GM12878 (cell line): ENCODE results near the gene LRRN4. TPM values are rescaled to one million over a fixed set of nuclear protein-coding genes. Genes with fewer than 3 reads are reported as not detected.

Experiments
- ATAC-seq: fragments of 200-7000 bp; cut with Tn5 transposase; 3 replicates; pipeline ENCODE4 v1.9.1; 2020; ENCODE audit warnings: mild to moderate bottlenecking, moderate library complexity
- BruUV-seq: library from RNA; stranded (reverse); fragments of 400-500 nt; replicated peaks from 2 replicates; lab custom pipeline; 2021; lab: Mats Ljungman, UMichigan
- CTCF ChIA-PET: fragments of 300-600 bp; sonication (Branson Sonifier 250); formaldehyde crosslinking; extraction: SDS; loops from one replicate; lab custom pipeline; 2021; ENCODE audit warnings: inconsistent platforms; lab: Yijun Ruan, JAX
- POLR2A ChIA-PET: fragments of 350-600 bp; formaldehyde crosslinking; extraction: SDS; loops from one replicate; lab custom pipeline; 2021; ENCODE audit warnings: inconsistent platforms; lab: Charles Lee
- RAD21 ChIA-PET: fragments of 300-600 bp; sonication (Branson Sonifier 250); formaldehyde crosslinking; loops from one replicate; lab custom pipeline; 2023; ENCODE audit warnings: antibody characterized with exemption; ENCODE audit not compliant: unreplicated experiment; lab: Charles Lee
- SMC1A ChIA-PET: fragments of 300-600 bp; sonication (Branson Sonifier 250); formaldehyde crosslinking; loops from one replicate; lab custom pipeline; 2023; ENCODE audit not compliant: unreplicated experiment, uncharacterized antibody; lab: Charles Lee
- DNase-seq: peaks from one replicate; pipeline ENCODE4 v3.0.0-alpha.2; 2011; ENCODE audit warnings: low read depth, low spot score
- FAIRE-seq: peaks from 3 replicates; lab custom pipeline; 2011; peaks lifted over from hg19 to GRCh38; lab: Jason Lieb, UNC
- H2AFZ ChIP-seq: 2 replicates; pipeline ENCODE4 v1.6.0; 2011; ENCODE audit warnings: low read depth, low read length, control low read depth; ENCODE audit not compliant: control insufficient read depth
- H3K27ac ChIP-seq: 2 replicates; pipeline ENCODE4 v1.5.1; 2011; ENCODE audit warnings: control low read depth; ENCODE audit not compliant: control insufficient read depth, insufficient read depth
- H3K27me3 ChIP-seq, 2 experiments: replicated peaks in 1 of 2; 2 replicates each; pipeline versions ENCODE4 v1.6.0 to v1.6.1; 2011; ENCODE audit warnings: low read length in 1 of 2; ENCODE audit not compliant: control insufficient read depth in 2 of 2, insufficient read depth in 2 of 2
- H3K36me3 ChIP-seq, 2 experiments: 2 replicates each; pipeline ENCODE4 v1.5.1; 2011; ENCODE audit warnings: low read length in 1 of 2; ENCODE audit not compliant: control insufficient read depth in 2 of 2, insufficient read depth in 2 of 2
- H3K4me1 ChIP-seq: 2 replicates; pipeline ENCODE4 v1.6.1; 2011; ENCODE audit warnings: mild to moderate bottlenecking, low read length, moderate library complexity, mixed read lengths; ENCODE audit not compliant: control insufficient read depth, insufficient read depth
- H3K4me2 ChIP-seq: 2 replicates; pipeline ENCODE4 v1.6.0; 2011; ENCODE audit warnings: control low read depth; ENCODE audit not compliant: control insufficient read depth, insufficient read depth
- H3K4me3 ChIP-seq: fragments of 200-600 bp; sonication (generic); 2 replicates; pipeline ENCODE4 v1.5.1; 2016
- H3K79me2 ChIP-seq: 2 replicates; pipeline ENCODE4 v1.6.0; 2011; ENCODE audit warnings: low read length; ENCODE audit not compliant: control insufficient read depth, insufficient read depth
- H3K9ac ChIP-seq: 2 replicates; pipeline ENCODE4 v1.8.0; 2011; ENCODE audit warnings: low read length, control low read depth, mixed read lengths; ENCODE audit not compliant: control insufficient read depth, insufficient read depth
- H3K9me3 ChIP-seq: replicated peaks from 3 replicates; pipeline ENCODE4 v1.5.1; 2011; ENCODE audit warnings: mild to moderate bottlenecking, low read length; ENCODE audit not compliant: control insufficient read depth, insufficient read depth
- H4K20me1 ChIP-seq: 2 replicates; pipeline ENCODE4 v1.6.0; 2011; ENCODE audit not compliant: control insufficient read depth, insufficient read depth
- CBFB ChIP-seq: IDR thresholded peaks from 2 replicates; pipeline ENCODE4 v1.6.1; 2016; ENCODE audit warnings: antibody characterized with exemption, low read depth
- CEBPZ ChIP-seq: fragments of 150-350 bp; IDR thresholded peaks from 2 replicates; pipeline ENCODE4 v1.6.1; 2016; ENCODE audit warnings: low read depth, low read length
- DPF2 ChIP-seq: fragments of 450-650 bp; IDR thresholded peaks from 2 replicates; pipeline ENCODE4 v1.6.1; 2017; ENCODE audit warnings: mild to moderate bottlenecking
- EED ChIP-seq: sonication (generic); IDR thresholded peaks from 2 replicates; pipeline ENCODE4 v1.6.1; 2016; ENCODE audit warnings: antibody characterized with exemption, low read depth
- GATAD2B ChIP-seq: fragments of 450-650 bp; conservative IDR thresholded peaks from 2 replicates; pipeline ENCODE4 v1.6.1; 2017; ENCODE audit warnings: low read depth, mild to moderate bottlenecking, moderate library complexity
- IRF5 ChIP-seq: fragments of 450-650 bp; IDR thresholded peaks from 2 replicates; pipeline ENCODE4 v1.6.1; 2017; ENCODE audit warnings: borderline replicate concordance
- JUNB ChIP-seq: IDR thresholded peaks from 2 replicates; pipeline ENCODE4 v1.6.1; 2016; ENCODE audit warnings: antibody characterized with exemption, mild to moderate bottlenecking
- MAX ChIP-seq: IDR thresholded peaks from 2 replicates; pipeline ENCODE4 v1.6.1; 2012; ENCODE audit warnings: low read depth, low read length, improper control_type of control experiment
- NFYB ChIP-seq: IDR thresholded peaks from 2 replicates; pipeline ENCODE4 v1.6.1; 2011; ENCODE audit warnings: low read depth, mild to moderate bottlenecking, low read length, improper control_type of control experiment, moderate library complexity; ENCODE audit not compliant: insufficient read depth
- PAX8 ChIP-seq: fragments of 450-650 bp; IDR thresholded peaks from 2 replicates; pipeline ENCODE4 v1.6.1; 2017; ENCODE audit warnings: mild to moderate bottlenecking, moderate library complexity
- RAD51 ChIP-seq: fragments of 450-650 bp; IDR thresholded peaks from 2 replicates; pipeline ENCODE4 v1.6.1; 2016; ENCODE audit warnings: moderate library complexity, mild to moderate bottlenecking, inconsistent platforms
- RUNX3 ChIP-seq: IDR thresholded peaks from 2 replicates; pipeline ENCODE4 v1.6.1; 2012; ENCODE audit warnings: low read length, inconsistent platforms
- STAT3 ChIP-seq: IDR thresholded peaks from 2 replicates; pipeline ENCODE4 v1.6.1; 2011; ENCODE audit warnings: low read depth, low read length, improper control_type of control experiment
- SUZ12 ChIP-seq: fragments of 200-600 bp; sonication (generic); IDR thresholded peaks from one replicate; pipeline ENCODE4 v1.6.1; 2018; ENCODE audit warnings: antibody characterized with exemption, mild to moderate bottlenecking; ENCODE audit not compliant: unreplicated experiment
- WGBS: methylation state at CpG from one replicate; pipeline ENCODE4 v1.1.6; 2016; ENCODE audit warnings: low lambda C conversion rate; ENCODE audit not compliant: insufficient replicate concordance, insufficient coverage; ENCODE audit errors: missing lambda C conversion rate; 5-methylcytosine and 5-hydroxymethylcytosine counted together
- in situ Hi-C: fragments of 300-500 bp; cut with MboI; formaldehyde crosslinking; loops from 9 replicates; pipeline ENCODE4 v1.14.3; 2018; ENCODE audit warnings: mixed read lengths
- intact Hi-C: fragments of 100-400 bp; cut with micrococcal nuclease; formaldehyde crosslinking; loops from one replicate; pipeline ENCODE4 v1.14.2; 2022; ENCODE audit not compliant: unreplicated experiment
- polyA plus RNA-seq, 11 experiments: library from polyadenylated mRNA; depleted of rRNA in 4 of 11; unstranded in 6 of 11; stranded (reverse) in 5 of 11; fragments of >200 nt; fragmentation: Nextera tagmentation in 4 of 11; fragmentation: Illumina TruSeq in 1 of 11; extraction: Ambion mirVana in 4 of 11; extraction: Trizol in 1 of 11; gene quantifications; 1 replicate in 1 of 11; 2 replicates in 10 of 11; pipeline versions ENCODE4 v1.2.1 to v1.2.3, GENCODE V29; 2011 to 2016; ENCODE audit warnings: inconsistent platforms in 2 of 11, missing spikeins in 2 of 11, low read depth in 1 of 11
- total RNA-seq, 4 experiments: library from RNA; depleted of rRNA in 3 of 4; stranded (reverse); fragments of >200 nt in 3 of 4; fragmentation: Illumina TruSeq in 1 of 4; extraction: Trizol in 1 of 4; gene quantifications; 2 replicates each; pipeline versions ENCODE4 v1.2.1 to v1.2.3, GENCODE V29; 2013 to 2021
- TF ChIP-seq, protein P1 (sequence below): fragments of 450-650 bp; formaldehyde crosslinking; IDR thresholded peaks from 2 replicates; pipeline ENCODE4 v1.4.0; 2020; ENCODE audit warnings: mild to moderate bottlenecking, moderate library complexity

Gene LRRN4
- total and polyA plus RNA-seq, 10 of the 15 experiments (the other 5 are each of a cell fraction or from before 2014, with no cell fraction given): 0.11 TPM; not detected in 9

GRCh38 chr20:6101346-6101745 lies 47.5 kb upstream of the LRRN4 start:
- DNase-seq (no peak), FAIRE-seq (no peak), ATAC-seq (no peak)
- CTCF ChIA-PET: interaction anchor here (0.8 kb wide), 1 partner anchor 94 kb away, joined by 3 read pairs; no protein-coding TSS in a partner anchor
- Histone ChIP-seq H3K4me1 (no peaks in the 10 kb centered on the region), H3K27me3 (no peaks in the 10 kb centered on the region), H3K9me3 (no peaks in the 10 kb centered on the region), H3K4me2 (no peak overlapping the region), H2AFZ (no peak overlapping the region), H3K4me3 (no peak overlapping the region), H4K20me1 (no peaks in the 10 kb centered on the region), H3K79me2 (no peaks in the 10 kb centered on the region), H3K9ac (no peak overlapping the region), H3K36me3 (no peaks in the 10 kb centered on the region), H3K27ac (no peak overlapping the region)
- BruUV-seq: no TSS peak
- RAD21 ChIA-PET: no interaction called here
- POLR2A ChIA-PET: no interaction called here
- 98% methylated on average over 2 of the region's 2 CpGs for WGBS
- SMC1A ChIA-PET: interaction anchor here (1.1 to 1.4 kb wide), 2 partner anchors 11 to 67 kb away, joined by 3 to 4 read pairs; no protein-coding TSS in a partner anchor
- TF ChIP-seq DPF2 (no peak), NFYB (no peak), EED (no peak), MAX (no peak), STAT3 (no peak), RAD51 (no peak), PAX8 (no peak), CBFB (no peak), JUNB (no peak), GATAD2B (no peak), SUZ12 (no peak), IRF5 (no peak), CEBPZ (no peak), RUNX3 (no peak)
- TF ChIP-seq, protein P1, sequence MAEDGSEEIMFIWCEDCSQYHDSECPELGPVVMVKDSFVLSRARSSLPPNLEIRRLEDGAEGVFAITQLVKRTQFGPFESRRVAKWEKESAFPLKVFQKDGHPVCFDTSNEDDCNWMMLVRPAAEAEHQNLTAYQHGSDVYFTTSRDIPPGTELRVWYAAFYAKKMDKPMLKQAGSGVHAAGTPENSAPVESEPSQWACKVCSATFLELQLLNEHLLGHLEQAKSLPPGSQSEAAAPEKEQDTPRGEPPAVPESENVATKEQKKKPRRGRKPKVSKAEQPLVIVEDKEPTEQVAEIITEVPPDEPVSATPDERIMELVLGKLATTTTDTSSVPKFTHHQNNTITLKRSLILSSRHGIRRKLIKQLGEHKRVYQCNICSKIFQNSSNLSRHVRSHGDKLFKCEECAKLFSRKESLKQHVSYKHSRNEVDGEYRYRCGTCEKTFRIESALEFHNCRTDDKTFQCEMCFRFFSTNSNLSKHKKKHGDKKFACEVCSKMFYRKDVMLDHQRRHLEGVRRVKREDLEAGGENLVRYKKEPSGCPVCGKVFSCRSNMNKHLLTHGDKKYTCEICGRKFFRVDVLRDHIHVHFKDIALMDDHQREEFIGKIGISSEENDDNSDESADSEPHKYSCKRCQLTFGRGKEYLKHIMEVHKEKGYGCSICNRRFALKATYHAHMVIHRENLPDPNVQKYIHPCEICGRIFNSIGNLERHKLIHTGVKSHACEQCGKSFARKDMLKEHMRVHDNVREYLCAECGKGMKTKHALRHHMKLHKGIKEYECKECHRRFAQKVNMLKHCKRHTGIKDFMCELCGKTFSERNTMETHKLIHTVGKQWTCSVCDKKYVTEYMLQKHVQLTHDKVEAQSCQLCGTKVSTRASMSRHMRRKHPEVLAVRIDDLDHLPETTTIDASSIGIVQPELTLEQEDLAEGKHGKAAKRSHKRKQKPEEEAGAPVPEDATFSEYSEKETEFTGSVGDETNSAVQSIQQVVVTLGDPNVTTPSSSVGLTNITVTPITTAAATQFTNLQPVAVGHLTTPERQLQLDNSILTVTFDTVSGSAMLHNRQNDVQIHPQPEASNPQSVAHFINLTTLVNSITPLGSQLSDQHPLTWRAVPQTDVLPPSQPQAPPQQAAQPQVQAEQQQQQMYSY (CRISPR knock-in tag): no peak
- intact Hi-C loops: no loop called here
- in situ Hi-C loops: no loop called here
